ENCODE results near the gene PDIA6.

The PDIA6 gene

DNA sequence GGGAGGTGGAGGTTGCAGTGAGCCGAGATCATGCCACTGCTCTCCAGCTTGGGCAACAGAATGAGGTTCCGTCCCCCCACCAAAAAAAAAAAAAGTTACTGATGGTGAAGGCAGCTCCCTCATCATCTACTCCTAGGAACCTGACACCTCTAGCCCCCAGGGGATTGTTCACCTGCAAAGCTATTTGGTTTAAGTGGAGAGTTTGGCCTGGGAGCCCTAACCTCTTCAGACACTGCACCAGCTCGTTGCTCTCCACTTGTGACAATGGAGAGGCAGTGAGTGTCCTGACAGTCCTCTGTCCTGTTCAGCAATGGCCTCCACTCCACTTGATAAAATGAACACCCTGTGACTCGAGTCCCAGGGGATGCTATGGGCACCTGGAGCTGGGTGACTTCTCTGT lies 47.7 kb downstream of the PDIA6 start:
- Histone ChIP-seq H3K4me3 (ENCODE audit: low read length) (no peak overlapping the region), H3K4me1 (ENCODE audit: low read length) (no peaks in the 10 kb centered on the region), H2AFZ (ENCODE audit: low read depth, low read length) (no peak overlapping the region), H3K27me3 (ENCODE audit: low read depth, low read length) (no peaks in the 10 kb centered on the region), H3K4me2 (ENCODE audit: low read length) (no peak overlapping the region), H3K79me2 (ENCODE audit: low read length) (no peaks in the 10 kb centered on the region), H3K9me3 (ENCODE audit: insufficient read depth, low read length) (no peaks in the 10 kb centered on the region), H3K36me3 (replicated peaks; ENCODE audit: low read depth, low read length) (no peaks in the 10 kb centered on the region), H3K9ac (ENCODE audit: low read length) (no peak overlapping the region), H3K27ac (ENCODE audit: low read length) (no peak overlapping the region), H4K20me1 (ENCODE audit: insufficient read depth, low read length) (no peaks in the 10 kb centered on the region)
- TF ChIP-seq EZH2phosphoT487 (IDR thresholded peaks at IDR 0.05; ENCODE audit: low read depth): no peak
- TF ChIP-seq, protein P1, sequence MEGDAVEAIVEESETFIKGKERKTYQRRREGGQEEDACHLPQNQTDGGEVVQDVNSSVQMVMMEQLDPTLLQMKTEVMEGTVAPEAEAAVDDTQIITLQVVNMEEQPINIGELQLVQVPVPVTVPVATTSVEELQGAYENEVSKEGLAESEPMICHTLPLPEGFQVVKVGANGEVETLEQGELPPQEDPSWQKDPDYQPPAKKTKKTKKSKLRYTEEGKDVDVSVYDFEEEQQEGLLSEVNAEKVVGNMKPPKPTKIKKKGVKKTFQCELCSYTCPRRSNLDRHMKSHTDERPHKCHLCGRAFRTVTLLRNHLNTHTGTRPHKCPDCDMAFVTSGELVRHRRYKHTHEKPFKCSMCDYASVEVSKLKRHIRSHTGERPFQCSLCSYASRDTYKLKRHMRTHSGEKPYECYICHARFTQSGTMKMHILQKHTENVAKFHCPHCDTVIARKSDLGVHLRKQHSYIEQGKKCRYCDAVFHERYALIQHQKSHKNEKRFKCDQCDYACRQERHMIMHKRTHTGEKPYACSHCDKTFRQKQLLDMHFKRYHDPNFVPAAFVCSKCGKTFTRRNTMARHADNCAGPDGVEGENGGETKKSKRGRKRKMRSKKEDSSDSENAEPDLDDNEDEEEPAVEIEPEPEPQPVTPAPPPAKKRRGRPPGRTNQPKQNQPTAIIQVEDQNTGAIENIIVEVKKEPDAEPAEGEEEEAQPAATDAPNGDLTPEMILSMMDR (IDR thresholded peaks at IDR 0.05; ENCODE audit: low read depth, low read length): no peak

DNA sequence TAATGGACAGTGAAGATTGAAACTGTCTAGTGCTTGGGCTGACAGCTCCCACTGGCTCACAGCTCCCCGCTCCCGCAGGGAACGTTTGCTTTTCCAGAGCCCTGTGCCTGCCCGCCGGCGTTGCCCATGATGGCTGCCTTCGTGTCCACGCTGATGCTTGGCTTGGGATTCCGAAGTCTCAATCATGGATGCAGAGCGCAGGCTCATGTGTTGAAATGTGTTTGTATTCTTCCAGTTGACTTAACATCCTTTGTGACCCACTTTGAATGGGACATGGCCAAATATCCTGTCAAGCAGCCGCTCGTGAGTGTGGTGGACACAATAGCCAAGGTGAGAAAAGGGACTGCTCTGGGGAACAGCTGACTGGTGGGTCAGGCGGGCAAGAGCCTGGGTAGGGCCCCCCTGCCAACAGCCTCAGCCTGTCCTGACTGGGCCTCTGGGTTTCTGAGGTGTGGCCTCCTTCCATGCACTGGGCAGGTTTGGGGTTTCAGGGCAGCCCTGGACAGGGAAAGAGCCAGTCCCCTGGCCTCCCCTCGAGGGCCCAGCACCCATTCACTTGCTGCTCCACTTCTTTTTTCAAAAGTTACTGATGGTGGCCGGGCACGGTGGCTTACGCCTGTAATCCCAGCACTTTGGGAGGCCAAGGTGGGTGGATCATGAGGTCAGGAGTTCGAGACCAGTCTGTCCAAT lies 48.3 kb downstream of the PDIA6 start:
- Histone ChIP-seq H3K79me2 (ENCODE audit: low read length) (no peaks in the 10 kb centered on the region), H3K9me3 (ENCODE audit: insufficient read depth, low read length) (no peaks in the 10 kb centered on the region), H3K4me3 (ENCODE audit: low read length) (no peak overlapping the region), H3K27ac (ENCODE audit: low read length) (no peak overlapping the region), H3K4me1 (ENCODE audit: low read length) (no peaks in the 10 kb centered on the region), H3K4me2 (ENCODE audit: low read length) (no peak overlapping the region), H4K20me1 (ENCODE audit: insufficient read depth, low read length) (no peaks in the 10 kb centered on the region), H3K27me3 (ENCODE audit: low read depth, low read length) (no peaks in the 10 kb centered on the region), H3K9ac (ENCODE audit: low read length) (no peak overlapping the region), H2AFZ (ENCODE audit: low read depth, low read length) (no peak overlapping the region), H3K36me3 (replicated peaks; ENCODE audit: low read depth, low read length) (no peaks in the 10 kb centered on the region)
- TF ChIP-seq, protein P1 (IDR thresholded peaks at IDR 0.05; ENCODE audit: low read depth, low read length): no peak
- no peak for TF ChIP-seq EZH2phosphoT487 (IDR thresholded peaks at IDR 0.05; ENCODE audit: low read depth)

DNA sequence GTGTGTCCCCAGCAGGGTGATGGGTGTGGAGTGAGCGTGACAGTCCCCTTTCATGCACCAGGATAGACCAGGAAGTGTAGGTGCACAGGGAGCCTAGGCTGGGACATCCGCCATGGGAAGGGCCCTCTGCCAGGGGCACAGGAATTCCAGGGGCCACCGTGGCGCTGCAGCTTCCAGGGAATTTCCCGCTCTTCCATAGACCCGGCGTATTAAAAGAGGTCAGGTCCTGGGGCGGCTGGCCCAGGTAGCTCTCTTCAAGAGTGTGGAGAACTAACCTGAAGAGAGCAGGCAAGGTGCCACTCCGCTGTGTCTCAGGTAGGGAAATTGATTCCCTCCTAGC lies 49.2 kb downstream of the PDIA6 start:
- Histone ChIP-seq H3K79me2 (ENCODE audit: low read length) (no peaks in the 10 kb centered on the region), H3K27me3 (ENCODE audit: low read depth, low read length) (no peaks in the 10 kb centered on the region), H3K36me3 (replicated peaks; ENCODE audit: low read depth, low read length) (no peaks in the 10 kb centered on the region), H3K4me3 (ENCODE audit: low read length) (no peak overlapping the region), H4K20me1 (ENCODE audit: insufficient read depth, low read length) (no peaks in the 10 kb centered on the region), H3K4me2 (ENCODE audit: low read length) (no peak overlapping the region), H2AFZ (ENCODE audit: low read depth, low read length) (no peak overlapping the region), H3K9me3 (ENCODE audit: insufficient read depth, low read length) (no peaks in the 10 kb centered on the region), H3K4me1 (ENCODE audit: low read length) (no peaks in the 10 kb centered on the region), H3K27ac (ENCODE audit: low read length) (no peak overlapping the region), H3K9ac (ENCODE audit: low read length) (no peak overlapping the region)
- TF ChIP-seq EZH2phosphoT487 (IDR thresholded peaks at IDR 0.05; ENCODE audit: low read depth): no peak
- TF ChIP-seq, protein P1 (IDR thresholded peaks at IDR 0.05; ENCODE audit: low read depth, low read length): no peak

DNA sequence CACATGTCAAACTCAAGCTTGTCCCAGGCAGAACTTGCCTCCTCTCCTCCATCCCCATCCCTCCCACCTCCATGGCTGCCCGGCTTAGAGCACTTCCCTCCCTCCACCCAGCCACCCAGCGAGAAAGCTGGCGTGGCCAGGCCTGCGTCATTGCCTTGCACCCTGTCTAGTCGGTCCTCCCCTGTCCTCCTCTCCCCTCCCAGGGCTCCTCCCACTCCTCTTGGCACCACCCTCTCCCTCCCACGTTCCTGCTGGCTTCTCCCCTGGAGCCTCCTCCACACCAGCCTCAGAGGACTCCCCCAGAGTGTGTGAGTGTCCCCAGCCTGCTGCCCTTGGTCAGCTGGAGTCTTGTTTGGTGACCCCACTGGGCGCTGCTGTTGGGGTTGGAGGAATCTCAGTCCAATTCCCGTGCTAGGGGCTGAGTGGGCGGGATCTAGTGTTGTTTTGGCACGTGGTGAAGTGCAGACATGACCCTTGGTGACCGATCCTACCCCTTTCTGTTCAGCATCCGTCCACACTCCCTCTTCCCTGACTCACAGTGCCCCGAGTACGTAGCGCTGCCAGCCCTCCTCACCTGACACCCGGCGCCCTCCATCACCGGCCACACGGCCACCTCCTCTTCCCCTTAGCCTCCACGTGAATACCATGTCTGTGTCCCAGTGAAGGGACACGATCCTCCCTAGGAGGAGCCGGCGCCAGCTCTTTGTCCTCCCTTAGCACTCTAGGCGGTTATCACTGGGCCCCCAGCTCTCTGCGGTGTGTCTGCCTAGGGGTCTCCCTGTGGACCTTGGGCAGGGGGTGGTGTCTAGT lies 49.7 kb downstream of the PDIA6 start:
- H2AFZ ChIP-seq (ENCODE audit: low read depth, low read length): no peak overlapping the region
- H3K4me3 ChIP-seq (ENCODE audit: low read length): no peak overlapping the region
- no peaks in the 10 kb centered on the region for H3K36me3 ChIP-seq (replicated peaks; ENCODE audit: low read depth, low read length)
- no peak overlapping the region for H3K27ac ChIP-seq (ENCODE audit: low read length)
- no peaks in the 10 kb centered on the region for H3K4me1 ChIP-seq (ENCODE audit: low read length)
- H4K20me1 ChIP-seq (ENCODE audit: insufficient read depth, low read length): no peaks in the 10 kb centered on the region
- H3K4me2 ChIP-seq (ENCODE audit: low read length): no peak overlapping the region
- no peaks in the 10 kb centered on the region for H3K79me2 ChIP-seq (ENCODE audit: low read length)
- H3K9me3 ChIP-seq (ENCODE audit: insufficient read depth, low read length): no peaks in the 10 kb centered on the region
- H3K27me3 ChIP-seq (ENCODE audit: low read depth, low read length): no peaks in the 10 kb centered on the region
- TF ChIP-seq, protein P1 (IDR thresholded peaks at IDR 0.05; ENCODE audit: low read depth, low read length): no peak
- no peak for TF ChIP-seq EZH2phosphoT487 (IDR thresholded peaks at IDR 0.05; ENCODE audit: low read depth)
- H3K9ac ChIP-seq (ENCODE audit: low read length): no peak overlapping the region

Measured in OCI-LY3 (cell line).